Muscle layer of duodenum (tissue), 2 donors: ENCODE results near the gene DLG2.
"Not testable (repeated sequence)": the region's sequence is repeated elsewhere in the genome, so short reads cannot be mapped to it uniquely, and the experiment has no call there.

ENCODE experiments used
- H3K27ac ChIP-seq: one replicate; pipeline ENCODE4 v1.7.0; 2013; ENCODE audit warnings: mild to moderate bottlenecking, low read length
- H3K27me3 ChIP-seq: one replicate; pipeline ENCODE4 v1.7.0; 2013; ENCODE audit warnings: low read depth, mild to moderate bottlenecking, control low read depth, low read length
- H3K36me3 ChIP-seq, 2 donors: one replicate each; pipeline ENCODE4 v1.7.0; 2013; ENCODE audit warnings: low read length in 2 of 2, control low read depth in 1 of 2, mild to moderate bottlenecking in 1 of 2; ENCODE audit not compliant: insufficient read depth in 2 of 2, control insufficient read depth in 1 of 2
- H3K4me1 ChIP-seq, 2 donors: one replicate each; pipeline ENCODE4 v1.7.0; 2013; ENCODE audit warnings: low read length in 2 of 2, mild to moderate bottlenecking in 2 of 2, control low read depth in 1 of 2, moderate library complexity in 1 of 2; ENCODE audit not compliant: insufficient read depth in 2 of 2, control insufficient read depth in 1 of 2
- H3K4me3 ChIP-seq, 2 donors: one replicate each; pipeline ENCODE4 v1.7.0; 2013; ENCODE audit warnings: low read length in 2 of 2, low read depth in 1 of 2, mild to moderate bottlenecking in 1 of 2
- H3K9me3 ChIP-seq, 2 donors: one replicate each; pipeline ENCODE4 v1.7.0; 2013; ENCODE audit warnings: low read length in 2 of 2, control low read depth in 1 of 2, mild to moderate bottlenecking in 1 of 2; ENCODE audit not compliant: control insufficient read depth in 1 of 2
- donor health status: healthy.

The DLG2 gene

GRCh38 chr11:85310479-85310878, 316.7 kb downstream of the DLG2 start:
- Histone ChIP-seq H3K27me3 (no peaks in the 10 kb centered on the region), H3K36me3 (no peaks in the 10 kb centered on the region), H3K27ac (no peak overlapping the region), H3K4me3 (no peak overlapping the region), H3K4me1 (no peaks in the 10 kb centered on the region), H3K9me3 (no peaks in the 10 kb centered on the region)

- Histone ChIP-seq H3K9me3 (no peaks in the 10 kb centered on the region), H3K4me3 (no peak overlapping the region), H3K27ac (no peak overlapping the region), H3K27me3 (no peaks in the 10 kb centered on the region), H3K4me1 (no peaks in the 10 kb centered on the region), H3K36me3 (no peaks in the 10 kb centered on the region)
These were observed 319.8 kb downstream of the DLG2 start for GRCh38 chr11:85307366-85307765.

- no peak overlapping the region for H3K27ac ChIP-seq
- no peaks in the 10 kb centered on the region for H3K27me3 ChIP-seq
- no peaks in the 10 kb centered on the region for H3K4me1 ChIP-seq
- no peak overlapping the region for H3K4me3 ChIP-seq
- no peaks in the 10 kb centered on the region for H3K9me3 ChIP-seq
- no peaks in the 10 kb centered on the region for H3K36me3 ChIP-seq
These were observed 325.1 kb downstream of the DLG2 start for GRCh38 chr11:85301895-85302678.

GRCh38 chr11:85299258-85299942, 327.7 kb downstream of the DLG2 start:
- H3K4me3 ChIP-seq: no peak overlapping the region

GRCh38 chr11:85295694-85296271, 331.4 kb downstream of the DLG2 start:
- H3K9me3 ChIP-seq: no peaks in the 10 kb centered on the region
- no peak overlapping the region for H3K27ac ChIP-seq
- H3K27me3 ChIP-seq: no peaks in the 10 kb centered on the region
- no peaks in the 10 kb centered on the region for H3K36me3 ChIP-seq
- H3K4me1 ChIP-seq: no peaks in the 10 kb centered on the region
- no peak overlapping the region for H3K4me3 ChIP-seq

More at GRCh38 chr11:85299258-85299942, 327.7 kb downstream of the DLG2 start:
- Histone ChIP-seq H3K27me3 (no peaks in the 10 kb centered on the region), H3K27ac (no peak overlapping the region), H3K9me3 (no peaks in the 10 kb centered on the region), H3K36me3 (no peaks in the 10 kb centered on the region), H3K4me1 (no peaks in the 10 kb centered on the region)

GRCh38 chr11:85281550-85281949, 345.6 kb downstream of the DLG2 start:
- Histone ChIP-seq H3K36me3 (no peaks in the 10 kb centered on the region), H3K27me3 (no peaks in the 10 kb centered on the region), H3K27ac (no peak overlapping the region), H3K4me1 (no peaks in the 10 kb centered on the region), H3K9me3 (no peaks in the 10 kb centered on the region), H3K4me3 (no peak overlapping the region)

- Histone ChIP-seq H3K27ac (no peak overlapping the region), H3K27me3 (no peaks in the 10 kb centered on the region), H3K36me3 (no peaks in the 10 kb centered on the region), H3K4me1 (no peaks in the 10 kb centered on the region), H3K4me3 (no peak overlapping the region), H3K9me3 (no peaks in the 10 kb centered on the region)
These were observed 347.9 kb downstream of the DLG2 start for GRCh38 chr11:85279267-85279666.

GRCh38 chr11:85277693-85278092, 349.5 kb downstream of the DLG2 start:
- H3K4me1 ChIP-seq: no peaks in the 10 kb centered on the region
- H3K9me3 ChIP-seq: no peaks in the 10 kb centered on the region
- no peaks in the 10 kb centered on the region for H3K36me3 ChIP-seq
- no peak overlapping the region for H3K27ac ChIP-seq
- H3K4me3 ChIP-seq: no peak overlapping the region
- H3K27me3 ChIP-seq: no peaks in the 10 kb centered on the region

- Histone ChIP-seq H3K27me3 (no peaks in the 10 kb centered on the region), H3K4me3 (no peak overlapping the region), H3K36me3 (no peaks in the 10 kb centered on the region), H3K27ac (no peak overlapping the region), H3K9me3 (peaks cover 0 to under 1% of the 10 kb centered on the region in 2 donors), H3K4me1 (no peaks in the 10 kb centered on the region)
These were observed 350.8 kb downstream of the DLG2 start for GRCh38 chr11:85276332-85276731.

- not testable (repeated sequence) for H3K27me3 ChIP-seq, H3K9me3 ChIP-seq, H3K4me3 ChIP-seq, H3K4me1 ChIP-seq, H3K36me3 ChIP-seq, H3K27ac ChIP-seq
These were observed 356.8 kb downstream of the DLG2 start for GRCh38 chr11:85270315-85270714.

GRCh38 chr11:85269109-85269508, 358.0 kb downstream of the DLG2 start:
- Histone ChIP-seq H3K4me1 (no peaks in the 10 kb centered on the region), H3K9me3 (peaks cover 0 to 2% of the 10 kb centered on the region in 2 donors), H3K36me3 (peaks cover 0 to 3% of the 10 kb centered on the region in 2 donors), H3K27me3 (no peaks in the 10 kb centered on the region), H3K27ac (no peak overlapping the region), H3K4me3 (no peak overlapping the region)
